ENCODE measurements around the gene RGP1.

- no peak for TF ChIP-seq EZH2 (IDR thresholded peaks at IDR 0.05; ENCODE audit: insufficient read depth, poor library complexity, severe bottlenecking)
- TF ChIP-seq EZH2phosphoT487 (IDR thresholded peaks at IDR 0.05; ENCODE audit: insufficient read depth, low read depth) = no peak
Measured at GRCh38 chr9:35734096-35734495, 15.0 kb upstream of the RGP1 start.

All from GM23248 (cell line).